H54 (cell line): ENCODE measurements around the gene C20orf144.
"Not testable (repeated sequence)": the region's sequence is repeated elsewhere in the genome, so short reads cannot be mapped to it uniquely, and the experiment has no call there.

Experiments
- DNase-seq: peaks from one replicate; pipeline ENCODE4 v3.0.0; 2011; ENCODE audit warnings: low spot score, mixed read lengths; ENCODE audit not compliant: insufficient read length
- FAIRE-seq: peaks from 3 replicates; lab custom pipeline; 2011; peaks lifted over from hg19 to GRCh38; lab: Jason Lieb, UNC
- POLR2A ChIP-seq: IDR thresholded peaks from 2 replicates; pipeline ENCODE4 v1.6.1; 2011; ENCODE audit warnings: low read depth, mild to moderate bottlenecking, low read length

The C20orf144 gene

GRCh38 chr20:33662172-33662571 lies at the start of gene C20orf144:
C20orf144 (plus strand) TSS chr20:33662327; CDS start chr20:33662346, 19 bp downstream.
- DNase-seq (no peak), FAIRE-seq (no peak)
- no peak for TF ChIP-seq POLR2A

DNA sequence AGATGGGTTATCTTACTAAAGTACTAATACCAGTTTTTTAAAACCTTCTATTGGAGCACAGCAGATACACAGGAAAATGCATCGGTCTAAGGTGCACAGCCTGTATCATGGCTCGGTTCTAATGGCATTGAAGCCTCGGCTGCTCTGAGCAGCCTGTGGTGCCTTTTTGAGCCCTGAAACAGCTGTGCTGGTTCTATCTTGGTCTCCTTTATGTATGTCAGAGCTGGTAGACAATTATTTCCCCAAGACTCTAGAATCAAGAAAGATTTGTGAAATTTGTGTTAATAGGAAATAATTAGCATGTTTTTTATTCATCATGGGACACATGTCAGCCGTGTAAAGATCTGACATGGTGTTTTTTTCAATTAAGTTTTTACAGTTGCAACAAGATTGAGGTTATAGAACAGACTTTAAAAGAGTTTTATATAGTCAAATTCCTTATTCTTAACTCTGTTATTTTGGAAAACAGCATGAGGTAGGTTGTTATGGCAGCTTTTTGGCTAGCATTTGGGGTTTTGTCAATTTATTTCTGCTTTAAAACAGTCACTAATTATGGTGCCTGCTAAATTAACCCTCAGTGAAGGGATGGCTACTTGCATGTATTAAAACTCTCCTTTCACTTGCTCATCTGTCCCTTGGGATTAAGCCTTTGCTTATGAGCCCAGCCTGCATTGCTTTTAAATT lies 40.3 kb upstream of the C20orf144 start:
- no peak for TF ChIP-seq POLR2A
- FAIRE-seq (no peak), DNase-seq (no peak)

GRCh38 chr20:33622705-33623365 lies 39.3 kb upstream of the C20orf144 start:
- FAIRE-seq: no peak
- no peak for TF ChIP-seq POLR2A

GRCh38 chr20:33624399-33624798 lies 37.7 kb upstream of the C20orf144 start:
- TF ChIP-seq POLR2A: no peak
- DNase-seq (no peak), FAIRE-seq (no peak)

More at GRCh38 chr20:33622705-33623365, 39.3 kb upstream of the C20orf144 start:
- DNase-seq: no peak

DNA sequence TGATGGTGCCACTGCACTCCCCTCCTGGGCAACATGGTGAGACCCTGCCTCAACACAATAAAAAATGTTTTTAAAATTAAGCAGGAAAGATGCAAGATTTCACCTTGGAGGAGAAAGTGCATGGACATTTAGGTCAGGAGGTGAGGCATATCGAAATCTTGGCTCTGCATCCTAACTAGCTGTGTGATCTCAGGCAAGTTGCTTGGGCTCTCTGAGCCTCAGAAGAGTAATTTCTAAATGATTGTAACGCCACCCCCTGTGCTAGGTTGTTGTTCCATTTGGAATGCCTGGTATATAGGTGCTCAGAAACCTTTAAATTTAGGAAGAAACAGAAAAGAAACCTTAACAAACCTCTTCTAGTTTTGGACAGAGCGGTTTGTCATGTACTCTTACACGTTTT lies 35.9 kb upstream of the C20orf144 start:
- FAIRE-seq: no peak
- no peak for DNase-seq
- no peak for TF ChIP-seq POLR2A

DNA sequence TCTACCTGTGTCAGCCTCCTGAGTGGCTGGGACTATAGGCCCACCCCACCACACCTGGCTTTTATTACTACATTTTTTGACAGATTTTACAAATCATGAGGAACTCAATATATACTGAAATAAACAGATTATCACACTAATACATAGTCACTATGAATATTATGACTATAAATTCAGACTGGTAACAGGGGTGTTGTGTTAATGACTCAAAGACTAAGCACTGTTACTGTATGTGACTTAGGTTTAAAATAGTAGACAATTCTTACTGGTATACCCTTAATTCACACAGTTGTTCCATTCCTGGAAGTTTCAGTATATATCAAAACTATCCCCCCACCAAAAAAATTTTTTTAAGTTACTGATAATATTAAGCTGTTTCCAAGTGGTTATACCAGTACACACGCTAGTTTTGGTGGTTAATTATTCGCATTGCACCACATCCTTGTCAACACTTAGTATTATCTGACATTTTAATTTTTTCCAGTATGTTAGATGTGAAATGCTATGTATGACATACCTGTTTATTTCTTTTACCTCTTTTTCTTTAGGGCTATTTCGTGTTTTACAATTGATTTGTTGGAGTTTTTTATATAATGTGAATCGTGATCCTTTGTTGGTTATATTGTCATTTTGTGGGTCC lies 34.4 kb upstream of the C20orf144 start:
- DNase-seq (no peak), FAIRE-seq (no peak)
- no peak for TF ChIP-seq POLR2A

DNA sequence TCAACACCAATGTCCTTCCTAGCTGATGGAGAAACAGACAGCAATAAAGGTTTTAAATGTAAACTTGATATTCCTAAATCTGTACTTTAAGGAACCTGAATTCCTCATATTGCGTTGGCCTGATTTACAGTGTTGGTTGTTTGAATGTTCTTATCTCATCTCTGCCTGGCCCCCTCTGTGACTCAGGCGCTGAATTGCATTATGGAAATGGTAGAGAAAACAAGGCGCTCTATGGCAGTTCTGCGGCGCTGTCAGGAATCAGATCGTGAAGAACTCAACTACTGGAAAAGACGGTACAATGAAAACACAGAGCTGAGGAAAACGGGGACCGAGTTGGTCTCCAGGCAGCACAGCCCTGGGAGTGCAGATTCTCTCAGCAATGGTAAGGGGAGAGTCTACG lies 32.6 kb upstream of the C20orf144 start:
- TF ChIP-seq POLR2A: no peak
- DNase-seq: no peak
- no peak for FAIRE-seq

GRCh38 chr20:33629979-33630378 lies 32.1 kb upstream of the C20orf144 start:
- no peak for FAIRE-seq
- no peak for DNase-seq
- TF ChIP-seq POLR2A: no peak

DNA sequence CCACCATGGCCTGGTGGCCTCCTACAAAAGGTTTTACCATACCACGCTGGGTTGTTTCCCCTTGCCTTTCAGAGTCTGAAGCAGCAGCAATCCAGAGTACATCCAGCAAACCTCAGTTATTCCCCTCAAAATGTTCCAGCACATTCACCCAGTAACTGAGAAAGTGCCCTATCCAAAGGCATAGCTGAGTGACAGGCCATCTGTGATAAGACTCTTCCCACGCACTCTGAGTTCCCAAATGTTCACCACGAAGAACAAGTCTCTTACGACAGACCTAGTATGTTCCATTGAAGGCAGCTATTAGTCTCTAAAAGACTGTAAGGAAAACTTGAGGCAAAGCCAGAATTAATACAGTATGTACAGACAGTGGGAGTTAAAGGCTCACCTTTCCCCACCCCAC lies 31.6 kb upstream of the C20orf144 start:
- no peak for FAIRE-seq
- TF ChIP-seq POLR2A: no peak

DNA sequence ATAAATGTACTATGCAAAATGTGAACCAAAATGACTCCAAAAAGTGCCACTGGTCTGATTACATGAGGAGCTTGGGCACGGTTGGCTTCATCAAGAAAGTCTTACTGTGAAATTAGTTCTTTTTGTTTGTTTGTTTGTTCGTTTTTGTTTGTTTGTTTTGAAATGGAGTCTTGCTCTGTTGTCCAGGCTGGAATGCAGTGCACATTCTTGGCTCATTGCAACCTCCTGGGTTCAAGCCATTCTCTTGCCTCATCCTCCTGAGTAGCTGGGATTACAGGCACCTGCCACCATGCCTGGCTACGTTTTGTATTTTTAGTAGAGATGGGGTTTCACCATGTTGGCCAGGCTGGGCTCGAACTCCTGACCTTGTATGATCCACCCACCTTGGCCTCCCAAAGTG lies 30.2 kb upstream of the C20orf144 start:
- not testable (repeated sequence) for DNase-seq, FAIRE-seq

More for the DNA sequence above, 31.6 kb upstream of the C20orf144 start:
- no peak for DNase-seq

DNA sequence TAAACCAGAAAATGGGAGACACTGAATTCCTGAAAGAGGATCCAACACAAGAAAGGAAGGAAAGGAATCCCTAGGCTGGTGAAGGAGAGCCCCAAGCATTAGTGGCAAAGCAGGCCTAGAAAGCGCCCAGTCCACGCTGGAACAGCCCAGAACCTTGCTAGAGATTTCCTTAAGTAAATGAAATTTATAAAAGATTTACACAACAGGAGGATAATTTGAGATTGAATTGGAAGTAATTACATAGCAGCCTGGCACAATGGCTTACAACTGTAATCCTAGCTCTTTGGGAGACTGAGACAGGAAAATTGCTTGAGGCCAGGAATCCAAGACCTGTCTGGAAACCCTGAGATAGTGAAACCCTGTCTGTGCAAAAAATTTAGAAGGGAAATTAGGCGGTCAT lies 26.8 kb upstream of the C20orf144 start:
- DNase-seq: no peak
- no peak for TF ChIP-seq POLR2A
- FAIRE-seq: no peak

DNA sequence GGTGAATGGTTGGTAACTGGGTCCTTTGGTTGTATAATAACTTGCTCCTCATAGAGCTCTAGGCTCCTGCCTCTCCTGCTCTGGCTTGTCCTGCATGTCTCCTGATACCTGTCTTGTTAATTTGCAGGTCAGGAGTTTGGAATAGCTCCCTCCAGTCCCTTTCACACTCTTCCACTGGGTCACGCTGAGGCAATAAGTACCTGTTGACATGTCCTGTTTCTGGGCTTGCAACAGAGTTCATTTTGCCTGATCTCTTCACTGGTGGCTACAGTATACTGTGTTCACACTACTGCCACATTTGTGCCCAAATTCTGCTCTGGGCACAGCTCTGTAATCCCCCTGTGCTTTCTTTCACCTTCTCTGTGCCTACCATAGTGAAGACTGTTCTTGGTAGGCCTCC lies 25.4 kb upstream of the C20orf144 start:
- no peak for TF ChIP-seq POLR2A
- no peak for FAIRE-seq
- DNase-seq: no peak

GRCh38 chr20:33640287-33640686 lies 21.8 kb upstream of the C20orf144 start:
- FAIRE-seq (no peak), DNase-seq (no peak)
- TF ChIP-seq POLR2A: no peak

DNA sequence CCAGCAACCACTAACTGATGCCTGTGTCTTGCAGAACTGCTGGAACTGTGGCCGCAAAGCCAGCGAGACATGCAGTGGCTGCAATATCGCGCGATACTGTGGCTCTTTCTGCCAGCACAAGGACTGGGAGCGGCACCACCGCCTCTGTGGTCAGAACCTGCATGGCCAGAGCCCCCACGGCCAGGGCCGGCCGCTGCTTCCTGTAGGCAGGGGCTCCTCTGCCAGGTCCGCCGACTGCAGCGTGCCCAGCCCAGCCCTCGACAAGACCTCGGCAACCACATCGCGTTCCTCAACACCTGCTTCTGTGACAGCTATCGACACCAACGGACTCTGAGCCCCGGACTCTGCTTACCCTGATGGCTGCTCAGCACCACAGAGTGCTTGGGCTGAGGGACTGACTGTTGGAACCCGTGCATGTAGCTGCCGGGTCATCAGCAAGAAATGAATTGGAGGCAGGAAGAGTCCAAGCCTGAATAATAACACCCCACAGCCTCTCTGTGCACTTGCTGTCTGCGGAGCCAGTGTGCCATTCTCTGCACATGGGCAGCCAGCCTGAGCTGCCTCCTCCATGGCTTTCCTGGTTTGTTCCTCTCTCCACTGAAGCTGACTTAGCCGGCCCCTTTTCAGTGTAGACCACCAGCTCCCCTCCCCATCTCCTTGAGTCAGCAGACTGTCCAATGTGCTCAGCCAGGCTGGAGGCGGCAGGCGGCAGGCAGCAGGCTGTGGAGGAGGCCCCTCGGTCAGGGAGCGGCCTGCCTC lies 17.6 kb upstream of the C20orf144 start:
- no peak for TF ChIP-seq POLR2A
- FAIRE-seq: no peak
- DNase-seq: no peak

DNA sequence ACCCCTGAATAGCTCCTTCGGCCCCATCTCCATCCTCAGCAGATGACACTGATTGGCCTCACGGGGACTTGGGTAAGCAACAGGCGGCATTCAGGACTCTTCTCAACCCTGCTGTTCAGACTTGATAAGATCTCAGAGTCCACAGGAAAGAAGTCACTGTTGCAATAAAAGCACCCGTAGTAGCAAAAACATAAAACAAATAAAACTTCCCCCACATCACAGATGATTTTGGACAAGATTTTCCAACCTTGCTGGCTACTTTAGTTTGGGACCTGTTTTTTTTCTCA lies 17.1 kb upstream of the C20orf144 start:
- no peak for FAIRE-seq
- DNase-seq: no peak
- no peak for TF ChIP-seq POLR2A
